ENCODE results near the gene LCN10.
A peak's percentile ranks its signal among the peaks of the same experiment; 100 is the strongest.
"Not testable (repeated sequence)": the region's sequence is repeated elsewhere in the genome, so short reads cannot be mapped to it uniquely, and the experiment has no call there.

Gene LCN10

GRCh38 chr9:136718345-136719194 is 24.2 kb downstream of the LCN10 start:
- no peak for DNase-seq

GRCh38 chr9:136717399-136717798 is 25.3 kb downstream of the LCN10 start:
- DNase-seq, result no peak

GRCh38 chr9:136714893-136715274 is 27.9 kb downstream of the LCN10 start:
- DNase-seq, result no peak

GRCh38 chr9:136714096-136714892 is 28.4 kb downstream of the LCN10 start:
- DNase-seq, result no peak

GRCh38 chr9:136713550-136713949 is 29.2 kb downstream of the LCN10 start:
- no peak for DNase-seq

GRCh38 chr9:136712690-136713544 is 29.8 kb downstream of the LCN10 start:
- DNase-seq, result no peak

- peak; percentile 55 for DNase-seq
Measured at GRCh38 chr9:136711751-136712689, 30.7 kb downstream of the LCN10 start, which contains the start of gene DIPK1B. Gene DIPK1B (plus strand): TSS chr9:136712572. CDS start chr9:136712666, 94 bp downstream.

- DNase-seq, result not testable (repeated sequence)
Measured at GRCh38 chr9:136711219-136711648, 31.5 kb downstream of the LCN10 start.

- DNase-seq, result no peak
Measured at GRCh38 chr9:136710543-136710942, 32.2 kb downstream of the LCN10 start.

GRCh38 chr9:136709454-136710109 is 33.2 kb downstream of the LCN10 start:
- DNase-seq, result no peak

- no peak for DNase-seq
Measured at GRCh38 chr9:136707849-136708517, 34.8 kb downstream of the LCN10 start.

- no peak for DNase-seq
Measured at GRCh38 chr9:136707011-136707410, 35.7 kb downstream of the LCN10 start.

- DNase-seq, result no peak
Measured at GRCh38 chr9:136705564-136705963, 37.2 kb downstream of the LCN10 start.

- DNase-seq, result not testable (repeated sequence)
Measured at GRCh38 chr9:136704741-136705140, 38.0 kb downstream of the LCN10 start.

- peak; percentile 68 for DNase-seq
Measured at GRCh38 chr9:136703276-136703860, 39.4 kb downstream of the LCN10 start.

GRCh38 chr9:136701668-136702053 is 41.1 kb downstream of the LCN10 start:
- no peak for DNase-seq

GRCh38 chr9:136700959-136701667 is 41.6 kb downstream of the LCN10 start:
- DNase-seq, result no peak

GRCh38 chr9:136700304-136700703 is 42.4 kb downstream of the LCN10 start:
- no peak for DNase-seq

- DNase-seq, result no peak
Measured at GRCh38 chr9:136698635-136699246, 44.0 kb downstream of the LCN10 start.
